CD4-positive, alpha-beta T cell (primary cell): ENCODE measurements around the gene INTS4. TPM values are rescaled to one million over a fixed set of nuclear protein-coding genes. Genes with fewer than 3 reads are reported as not detected.

Experiments
- ATAC-seq: fragments of 200-7000 bp; cut with Tn5 transposase; one replicate; pipeline ENCODE4 v1.10.0; 2022; ENCODE audit warnings: mild to moderate bottlenecking; ENCODE audit not compliant: poor library complexity
- CTCF ChIA-PET: fragments of 350-600 bp; sonication (Branson Sonifier 250); formaldehyde crosslinking; loops from one replicate; lab custom pipeline; 2021; ENCODE audit warnings: antibody characterized with exemption, inconsistent platforms; lab: Charles Lee
- POLR2A ChIA-PET: fragments of 350-600 bp; sonication (Branson Sonifier 250); formaldehyde crosslinking; loops from one replicate; lab custom pipeline; 2021; ENCODE audit warnings: antibody characterized with exemption, inconsistent platforms; lab: Charles Lee
- DNase-seq, 14 experiments: peaks; one replicate each; pipeline ENCODE4 v3.0.0-alpha.2; 2013 to 2020; ENCODE audit warnings: mixed read lengths in 2 of 14
- H3K27ac ChIP-seq, 2 donors: one replicate each; pipeline versions ENCODE4 v1.5.1 to v1.7.0; 2013; ENCODE audit warnings: low read length in 2 of 2, low read depth in 1 of 2, mild to moderate bottlenecking in 1 of 2
- H3K27me3 ChIP-seq, 2 experiments: 1 replicate in 1 of 2; 2 replicates in 1 of 2; pipeline versions ENCODE4 v1.6.1 to v1.7.0; 2013; ENCODE audit warnings: low read length in 2 of 2, control low read depth in 1 of 2, mild to moderate bottlenecking in 1 of 2, moderate library complexity in 1 of 2; ENCODE audit not compliant: insufficient read depth in 2 of 2, control insufficient read depth in 1 of 2
- H3K36me3 ChIP-seq: one replicate; pipeline ENCODE4 v1.6.1; 2013; ENCODE audit warnings: low read length, control low read depth; ENCODE audit not compliant: insufficient read depth
- H3K4me1 ChIP-seq: one replicate; pipeline ENCODE4 v1.6.1; 2013; ENCODE audit warnings: low read length, control low read depth; ENCODE audit not compliant: insufficient read depth
- H3K4me3 ChIP-seq: one replicate; pipeline ENCODE4 v1.5.1; 2013; ENCODE audit warnings: mild to moderate bottlenecking, low read length, moderate library complexity
- H3K9me3 ChIP-seq, 2 experiments: 1 replicate in 1 of 2; 2 replicates in 1 of 2; pipeline versions ENCODE4 v1.6.1 to v1.7.0; 2013; ENCODE audit warnings: low read length in 2 of 2, mild to moderate bottlenecking in 2 of 2, control low read depth in 1 of 2, moderate library complexity in 1 of 2; ENCODE audit not compliant: control insufficient read depth in 1 of 2, insufficient read depth in 1 of 2
- H3K27ac Mint-ChIP-seq: one replicate; pipeline ENCODE4 v1.8.0; 2020; ENCODE audit warnings: mixed read lengths
- H3K27me3 Mint-ChIP-seq: one replicate; pipeline ENCODE4 v1.8.0; 2021; ENCODE audit warnings: mixed read lengths
- H3K36me3 Mint-ChIP-seq: one replicate; pipeline ENCODE4 v1.8.0; 2021; ENCODE audit warnings: low read depth, mixed read lengths
- H3K4me1 Mint-ChIP-seq: one replicate; pipeline ENCODE4 v1.8.0; 2021; ENCODE audit warnings: low read depth, mixed read lengths
- H3K4me3 Mint-ChIP-seq: one replicate; pipeline ENCODE4 v1.8.0; 2020; ENCODE audit warnings: mild to moderate bottlenecking, mixed read lengths
- H3K9me3 Mint-ChIP-seq: one replicate; pipeline ENCODE4 v1.8.0; 2020; ENCODE audit warnings: mixed read lengths
- intact Hi-C, 2 experiments: fragments of 100-400 bp; cut with DNase I in 1 of 2; cut with micrococcal nuclease in 1 of 2; formaldehyde crosslinking; loops; one replicate each; pipeline versions ENCODE4 v1.15.1 to v1.9.0; 2023 to 2025; cut with DNase I, micrococcal nuclease
- total RNA-seq, 174 experiments: library from RNA in 2 of 174; stranded (reverse) in 2 of 174; gene quantifications; one replicate each; pipeline ENCODE4 v1.2.3 and lab custom pipeline; 2021 to 2026
- TF ChIP-seq, protein P1 (sequence below): fragments of 200-600 bp; IDR thresholded peaks from one replicate; pipeline ENCODE4 v1.8.0; 2022; ENCODE audit warnings: antibody characterized with exemption, mild to moderate bottlenecking

INTS4 gene
- total RNA-seq, 2 experiments from 2014 or later, result 46.5 to 49.2 TPM

DNA sequence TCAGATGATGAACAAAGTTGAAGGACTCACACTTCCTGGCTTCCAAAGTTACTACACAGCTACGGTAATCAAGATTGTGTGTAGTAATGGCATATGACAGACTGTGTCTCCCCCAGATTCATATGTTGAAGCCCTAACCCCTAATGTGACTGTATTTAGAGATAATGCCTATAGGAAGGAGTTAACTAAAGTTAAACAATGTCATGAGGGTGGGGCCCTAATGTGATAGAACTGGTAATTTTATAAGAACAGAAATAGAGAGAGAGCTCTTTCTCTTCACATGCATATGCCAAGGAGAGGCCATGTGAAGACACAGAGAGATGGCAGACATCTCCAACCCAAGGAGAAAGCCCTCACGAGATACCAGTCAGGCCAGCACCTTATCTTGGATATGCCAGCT lies 165.5 kb downstream of the INTS4 start:
- Histone ChIP-seq H3K27me3 (no peaks in the 10 kb centered on the region), H3K4me3 (no peak overlapping the region), H3K9me3 (no peaks in the 10 kb centered on the region), H3K27ac (no peak overlapping the region), H3K4me1 (no peaks in the 10 kb centered on the region), H3K36me3 (no peaks in the 10 kb centered on the region)
- ATAC-seq (no peak), DNase-seq (no peak)
- TF ChIP-seq, protein P1, sequence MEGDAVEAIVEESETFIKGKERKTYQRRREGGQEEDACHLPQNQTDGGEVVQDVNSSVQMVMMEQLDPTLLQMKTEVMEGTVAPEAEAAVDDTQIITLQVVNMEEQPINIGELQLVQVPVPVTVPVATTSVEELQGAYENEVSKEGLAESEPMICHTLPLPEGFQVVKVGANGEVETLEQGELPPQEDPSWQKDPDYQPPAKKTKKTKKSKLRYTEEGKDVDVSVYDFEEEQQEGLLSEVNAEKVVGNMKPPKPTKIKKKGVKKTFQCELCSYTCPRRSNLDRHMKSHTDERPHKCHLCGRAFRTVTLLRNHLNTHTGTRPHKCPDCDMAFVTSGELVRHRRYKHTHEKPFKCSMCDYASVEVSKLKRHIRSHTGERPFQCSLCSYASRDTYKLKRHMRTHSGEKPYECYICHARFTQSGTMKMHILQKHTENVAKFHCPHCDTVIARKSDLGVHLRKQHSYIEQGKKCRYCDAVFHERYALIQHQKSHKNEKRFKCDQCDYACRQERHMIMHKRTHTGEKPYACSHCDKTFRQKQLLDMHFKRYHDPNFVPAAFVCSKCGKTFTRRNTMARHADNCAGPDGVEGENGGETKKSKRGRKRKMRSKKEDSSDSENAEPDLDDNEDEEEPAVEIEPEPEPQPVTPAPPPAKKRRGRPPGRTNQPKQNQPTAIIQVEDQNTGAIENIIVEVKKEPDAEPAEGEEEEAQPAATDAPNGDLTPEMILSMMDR, result no peak
- no peaks in the 10 kb centered on the region for H3K27me3 Mint-ChIP-seq
- ChIA-PET POLR2A (no interaction called here), CTCF (no interaction called here)
- no peak overlapping the region for H3K27ac Mint-ChIP-seq
- intact Hi-C loops, result no loop called here
- no peaks in the 10 kb centered on the region for H3K4me1 Mint-ChIP-seq
- no peaks in the 10 kb centered on the region for H3K9me3 Mint-ChIP-seq
- no peaks in the 10 kb centered on the region for H3K36me3 Mint-ChIP-seq
- no peak overlapping the region for H3K4me3 Mint-ChIP-seq

Other genes starting within 250 kb of the INTS4 start
- 10 to 100 TPM; 87.7 to 91.9 TPM for gene RSF1, start 173.9 kb downstream of the INTS4 start, total RNA-seq
- gene AAMDC, start 173.5 kb downstream of the INTS4 start, total RNA-seq, result 1 to 10 TPM; 1.5 to 2.1 TPM
- gene KCTD14, start 28.6 kb upstream of the INTS4 start, total RNA-seq, result under 1 TPM in 1 of 2 experiments, not detected in 1; 0.34 TPM
- gene THRSP, start 69.2 kb upstream of the INTS4 start, total RNA-seq, result not detected
- 10 to 100 TPM; 62.6 to 68.5 TPM for gene NDUFC2, start 85.2 kb upstream of the INTS4 start, total RNA-seq
- 10 to 100 TPM; 14.4 to 14.9 TPM for gene ALG8, start 145.0 kb upstream of the INTS4 start, total RNA-seq
- 1 to 10 TPM; 3.5 to 6.5 TPM for gene KCTD21, start 194.0 kb upstream of the INTS4 start, total RNA-seq
- 10 to 100 TPM; 29.2 to 33.1 TPM for gene USP35, start 194.3 kb upstream of the INTS4 start, total RNA-seq